Loucy (cell line): ENCODE results near the gene GSKIP.
"Not testable (repeated sequence)": the region's sequence is repeated elsewhere in the genome, so short reads cannot be mapped to it uniquely, and the experiment has no call there.

Experiments used
- H2AFZ ChIP-seq: fragments of 200-600 bp; sonication (generic); 2 replicates; pipeline ENCODE4 v1.6.0; 2016; ENCODE audit warnings: antibody characterized with exemption, mild to moderate bottlenecking, low read length, moderate library complexity
- H3F3A ChIP-seq: fragments of 200-600 bp; 2 replicates; pipeline ENCODE4 v1.6.0; 2016; ENCODE audit warnings: antibody characterized with exemption, low read depth, mild to moderate bottlenecking
- H3K27me3 ChIP-seq: fragments of 200-600 bp; sonication (generic); 2 replicates; pipeline ENCODE4 v1.6.1; 2014; ENCODE audit warnings: low read length, mild to moderate bottlenecking; ENCODE audit not compliant: insufficient read depth, poor library complexity, severe bottlenecking
- H3K36me3 ChIP-seq: fragments of 200-600 bp; sonication (generic); 2 replicates; pipeline ENCODE4 v1.6.1; 2016; ENCODE audit warnings: low read length; ENCODE audit not compliant: insufficient read depth
- H3K4me1 ChIP-seq: fragments of 200-600 bp; sonication (generic); 2 replicates; pipeline ENCODE4 v1.5.1; 2014; ENCODE audit warnings: low read length, mild to moderate bottlenecking; ENCODE audit not compliant: insufficient read depth, poor library complexity, severe bottlenecking
- H3K4me2 ChIP-seq: fragments of 200-600 bp; sonication (generic); 2 replicates; pipeline ENCODE4 v1.6.0; 2014; ENCODE audit warnings: antibody characterized with exemption, low read length, low read depth, mild to moderate bottlenecking; ENCODE audit not compliant: poor library complexity, severe bottlenecking
- H3K4me3 ChIP-seq: fragments of 200-600 bp; sonication (generic); 2 replicates; pipeline ENCODE4 v1.5.1; 2014; ENCODE audit warnings: low read length, mild to moderate bottlenecking, mixed read lengths; ENCODE audit not compliant: poor library complexity, severe bottlenecking
- H3K79me2 ChIP-seq: fragments of 200-600 bp; sonication (generic); 2 replicates; pipeline ENCODE4 v1.6.1; 2014; ENCODE audit warnings: low read length; ENCODE audit not compliant: insufficient read depth
- H3K9ac ChIP-seq: fragments of 200-600 bp; sonication (generic); 2 replicates; pipeline ENCODE4 v1.6.0; 2014; ENCODE audit warnings: mild to moderate bottlenecking, low read depth, low read length, moderate library complexity; ENCODE audit not compliant: poor library complexity, severe bottlenecking
- H3K9me2 ChIP-seq: fragments of 200-600 bp; sonication (generic); replicated peaks from 2 replicates; pipeline ENCODE4 v1.6.1; 2016; ENCODE audit warnings: low read depth, low read length, mixed read lengths
- H3K9me3 ChIP-seq: fragments of 200-600 bp; sonication (generic); 2 replicates; pipeline ENCODE4 v1.6.1; 2014; ENCODE audit warnings: mild to moderate bottlenecking, antibody characterized with exemption, low read length, low read depth; ENCODE audit not compliant: insufficient read depth
- H4K20me1 ChIP-seq: fragments of 200-600 bp; sonication (generic); 2 replicates; pipeline ENCODE4 v1.6.0; 2014; ENCODE audit warnings: antibody characterized with exemption, low read length, mild to moderate bottlenecking; ENCODE audit not compliant: insufficient read depth, poor library complexity, severe bottlenecking
- CTCF ChIP-seq: fragments of 200-600 bp; sonication (generic); conservative IDR thresholded peaks from 2 replicates; pipeline ENCODE4 v1.5.1; 2014; ENCODE audit warnings: mild to moderate bottlenecking, antibody characterized with exemption, low read length
- EZH2phosphoT487 ChIP-seq: fragments of 200-600 bp; IDR thresholded peaks from 2 replicates; pipeline ENCODE4 v1.6.1; 2018; ENCODE audit warnings: antibody characterized with exemption, mild to moderate bottlenecking, moderate library complexity, borderline replicate concordance

Gene GSKIP

DNA sequence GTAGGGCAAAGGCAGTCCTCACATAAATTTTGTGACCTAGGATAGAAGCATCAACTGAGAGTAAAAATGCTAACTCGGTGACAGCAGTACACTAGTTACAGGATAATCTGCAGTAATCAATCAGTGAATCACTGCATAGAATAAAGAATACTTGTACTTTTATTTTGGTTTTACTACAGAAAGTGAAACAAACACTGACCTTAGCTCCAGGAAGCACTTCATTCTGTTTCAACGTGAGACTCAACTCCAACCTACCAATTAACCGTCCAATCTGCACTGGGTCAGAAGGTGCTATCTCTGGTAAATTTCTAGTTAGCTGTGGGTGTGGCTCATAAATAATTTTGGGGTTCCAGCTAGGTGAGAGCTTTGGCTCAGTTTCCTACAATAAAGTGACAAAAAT lies 22.0 kb upstream of the GSKIP start:
- H3K9ac ChIP-seq: no peak overlapping the region
- TF ChIP-seq EZH2phosphoT487 (no peak), CTCF (no peak)
- H4K20me1 ChIP-seq: no peaks in the 10 kb centered on the region
- no peaks in the 10 kb centered on the region for H3K4me1 ChIP-seq
- no peak overlapping the region for H2AFZ ChIP-seq
- H3K27me3 ChIP-seq: no peaks in the 10 kb centered on the region
- no peaks in the 10 kb centered on the region for H3K9me2 ChIP-seq
- H3K4me3 ChIP-seq: no peak overlapping the region
- no peaks in the 10 kb centered on the region for H3F3A ChIP-seq
- no peaks in the 10 kb centered on the region for H3K9me3 ChIP-seq
- no peaks in the 10 kb centered on the region for H3K79me2 ChIP-seq
- H3K4me2 ChIP-seq: no peak overlapping the region
- peaks cover 19% of the 10 kb centered on the region; the same call in 1 of the 2 replicates for H3K36me3 ChIP-seq

DNA sequence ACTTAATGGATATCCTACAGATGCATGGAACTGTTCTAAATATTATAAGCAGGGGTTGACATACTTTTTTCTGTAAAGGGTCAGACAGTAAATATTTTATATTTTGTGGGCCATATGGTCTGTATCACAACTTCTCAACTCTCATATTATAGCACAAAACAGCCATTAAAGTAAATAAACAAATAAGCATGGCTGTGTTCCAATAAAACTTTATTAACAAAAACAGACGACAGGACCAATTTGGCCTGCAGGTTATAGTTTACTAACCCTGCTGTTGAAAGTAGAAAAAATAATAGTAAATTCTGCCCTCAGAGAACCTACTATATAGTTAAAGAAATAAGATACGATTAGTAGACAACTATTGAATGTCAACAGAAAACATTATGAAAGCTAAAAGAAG lies 17.7 kb upstream of the GSKIP start:
- Histone ChIP-seq H3K4me2 (no peak overlapping the region), H3K4me3 (no peak overlapping the region)
- no peak for TF ChIP-seq CTCF
- no peak for TF ChIP-seq EZH2phosphoT487

DNA sequence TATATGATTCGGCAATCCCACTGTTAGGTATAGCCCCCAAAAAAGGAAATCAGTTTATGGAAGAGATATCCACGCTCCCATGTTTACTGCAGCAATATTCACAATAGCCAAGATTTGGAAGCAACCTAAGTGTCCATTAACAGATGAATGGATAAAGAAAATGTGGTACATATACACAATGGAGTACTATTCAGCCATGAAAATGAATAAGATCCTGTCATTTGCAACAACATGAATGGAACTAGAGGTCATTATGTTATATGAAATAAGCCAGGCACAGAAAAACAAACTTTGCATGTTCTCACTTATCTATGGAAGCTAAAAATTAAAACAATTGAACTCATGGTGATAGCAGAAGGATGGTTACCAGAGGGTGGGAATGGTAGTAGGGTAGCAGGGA lies 15.4 kb upstream of the GSKIP start:
- not testable (repeated sequence) for H4K20me1 ChIP-seq, H3K36me3 ChIP-seq, H3F3A ChIP-seq, H3K9me2 ChIP-seq, H3K4me3 ChIP-seq, H3K4me1 ChIP-seq, H3K9ac ChIP-seq, H3K27me3 ChIP-seq, H3K79me2 ChIP-seq, H2AFZ ChIP-seq, H3K9me3 ChIP-seq, H3K4me2 ChIP-seq

More for the DNA sequence above, 17.7 kb upstream of the GSKIP start:
- H3K9me2 ChIP-seq: no peaks in the 10 kb centered on the region
- no peaks in the 10 kb centered on the region for H3K79me2 ChIP-seq
- H3K9me3 ChIP-seq: no peaks in the 10 kb centered on the region
- H4K20me1 ChIP-seq: no peaks in the 10 kb centered on the region
- no peaks in the 10 kb centered on the region for H3K4me1 ChIP-seq
- H2AFZ ChIP-seq: no peak overlapping the region
- no peaks in the 10 kb centered on the region for H3K27me3 ChIP-seq
- H3K36me3 ChIP-seq: peaks cover 7% of the 10 kb centered on the region; the same call in 1 of the 2 replicates
- no peaks in the 10 kb centered on the region for H3F3A ChIP-seq
- H3K9ac ChIP-seq: no peak overlapping the region

- no peaks in the 10 kb centered on the region for H3K9me3 ChIP-seq
- H2AFZ ChIP-seq: no peak overlapping the region
- no peaks in the 10 kb centered on the region for H3K9me2 ChIP-seq
- no peaks in the 10 kb centered on the region for H4K20me1 ChIP-seq
- H3K79me2 ChIP-seq: peaks cover 4% of the 10 kb centered on the region; the same call in 1 of the 2 replicates
- no peak overlapping the region for H3K4me2 ChIP-seq
- TF ChIP-seq CTCF (no peak), EZH2phosphoT487 (no peak)
- H3K4me3 ChIP-seq: no peak overlapping the region
- H3K27me3 ChIP-seq: no peaks in the 10 kb centered on the region
- H3K9ac ChIP-seq: no peak overlapping the region
- H3K4me1 ChIP-seq: no peaks in the 10 kb centered on the region
- no peaks in the 10 kb centered on the region for H3F3A ChIP-seq
- H3K36me3 ChIP-seq: no peaks in the 10 kb centered on the region
Observed at GRCh38 chr14:96349286-96350075, 13.8 kb upstream of the GSKIP start.
